ENCODE measurements around the gene NOSIP. TPM values are rescaled to one million over a fixed set of nuclear protein-coding genes. Genes with fewer than 3 reads are reported as not detected.

NOSIP gene
- total RNA-seq, 4 donors from 2014 or later, result 73.4 to 86.7 (median 80.9) TPM

GRCh38 chr19:49609499-49610092 is 29.2 kb upstream of the NOSIP start:
- TF ChIP-seq, protein P1, sequence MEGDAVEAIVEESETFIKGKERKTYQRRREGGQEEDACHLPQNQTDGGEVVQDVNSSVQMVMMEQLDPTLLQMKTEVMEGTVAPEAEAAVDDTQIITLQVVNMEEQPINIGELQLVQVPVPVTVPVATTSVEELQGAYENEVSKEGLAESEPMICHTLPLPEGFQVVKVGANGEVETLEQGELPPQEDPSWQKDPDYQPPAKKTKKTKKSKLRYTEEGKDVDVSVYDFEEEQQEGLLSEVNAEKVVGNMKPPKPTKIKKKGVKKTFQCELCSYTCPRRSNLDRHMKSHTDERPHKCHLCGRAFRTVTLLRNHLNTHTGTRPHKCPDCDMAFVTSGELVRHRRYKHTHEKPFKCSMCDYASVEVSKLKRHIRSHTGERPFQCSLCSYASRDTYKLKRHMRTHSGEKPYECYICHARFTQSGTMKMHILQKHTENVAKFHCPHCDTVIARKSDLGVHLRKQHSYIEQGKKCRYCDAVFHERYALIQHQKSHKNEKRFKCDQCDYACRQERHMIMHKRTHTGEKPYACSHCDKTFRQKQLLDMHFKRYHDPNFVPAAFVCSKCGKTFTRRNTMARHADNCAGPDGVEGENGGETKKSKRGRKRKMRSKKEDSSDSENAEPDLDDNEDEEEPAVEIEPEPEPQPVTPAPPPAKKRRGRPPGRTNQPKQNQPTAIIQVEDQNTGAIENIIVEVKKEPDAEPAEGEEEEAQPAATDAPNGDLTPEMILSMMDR (IDR thresholded peaks at IDR 0.05), result no peak
- no peak for TF ChIP-seq POLR2A (IDR thresholded peaks at IDR 0.05)
- Histone ChIP-seq H3K27me3 (no peaks in the 10 kb centered on the region), H3K4me1 (no peaks in the 10 kb centered on the region), H3K36me3 (peaks cover 0 to 67% (median 0%) of the 10 kb centered on the region in 3 donors), H3K9me3 (no peaks in the 10 kb centered on the region), H3K4me3 (no peak overlapping the region), H3K27ac (no peak overlapping the region)
- no peak for DNase-seq

DNA sequence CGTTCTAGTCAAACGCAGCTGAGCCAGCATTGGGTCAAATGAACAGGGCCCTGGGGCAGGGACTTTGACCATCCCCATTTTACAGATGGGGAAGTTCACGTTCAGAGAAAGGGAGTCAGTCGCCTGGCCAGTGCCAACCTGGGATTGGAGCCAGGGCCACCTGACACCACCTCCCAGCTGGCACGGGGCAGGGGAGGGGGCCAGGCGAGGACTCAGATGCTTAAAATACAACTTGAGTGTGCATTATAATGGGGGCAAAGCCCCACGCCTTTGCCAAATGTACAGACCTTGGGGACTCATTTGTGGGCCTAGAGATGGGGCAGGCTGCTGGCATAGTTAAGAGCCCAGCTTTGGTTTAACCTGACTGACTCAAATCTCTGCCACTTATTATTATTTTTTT is 25.2 kb upstream of the NOSIP start:
- no peak for TF ChIP-seq POLR2A (IDR thresholded peaks at IDR 0.05)
- TF ChIP-seq, protein P1 (IDR thresholded peaks at IDR 0.05), result no peak
- peaks cover 0 to 88% (median 0%) of the 10 kb centered on the region in 3 donors for H3K36me3 ChIP-seq
- DNase-seq, result no peak
- H3K27me3 ChIP-seq, result no peaks in the 10 kb centered on the region
- no peaks in the 10 kb centered on the region for H3K9me3 ChIP-seq
- H3K27ac ChIP-seq, result no peak overlapping the region
- H3K4me1 ChIP-seq, result no peaks in the 10 kb centered on the region
- no peak overlapping the region for H3K4me3 ChIP-seq

DNA sequence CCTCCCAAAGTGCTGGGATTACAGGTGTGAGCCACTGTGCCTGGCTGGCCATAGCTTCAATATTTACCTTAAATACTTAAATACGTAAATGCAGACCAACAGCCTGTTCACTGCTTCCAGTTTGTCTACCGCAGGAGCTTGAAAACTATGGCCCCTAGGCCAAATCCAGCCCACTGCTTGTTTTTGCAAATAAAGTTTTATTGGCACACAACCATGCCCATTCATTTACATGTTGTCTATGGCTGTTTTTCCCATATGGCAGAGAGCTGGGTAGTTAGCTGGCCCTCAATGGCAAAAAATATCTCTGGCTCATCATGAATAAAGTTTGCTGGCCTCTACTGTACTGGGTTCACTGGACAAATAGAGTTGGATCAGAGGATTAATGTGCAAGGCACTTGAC is 22.4 kb upstream of the NOSIP start:
- H3K9me3 ChIP-seq, result no peaks in the 10 kb centered on the region
- no peak overlapping the region for H3K27ac ChIP-seq
- no peaks in the 10 kb centered on the region for H3K4me1 ChIP-seq
- H3K27me3 ChIP-seq, result no peaks in the 10 kb centered on the region
- DNase-seq, result no peak
- TF ChIP-seq POLR2A (IDR thresholded peaks at IDR 0.05), result no peak
- TF ChIP-seq, protein P1 (IDR thresholded peaks at IDR 0.05), result no peak
- no peak overlapping the region for H3K4me3 ChIP-seq
- H3K36me3 ChIP-seq, result peaks cover 0 to 90% (median 0%) of the 10 kb centered on the region in 3 donors

GRCh38 chr19:49601482-49602038 is 21.2 kb upstream of the NOSIP start:
- DNase-seq, result no peak
- Histone ChIP-seq H3K4me3 (no peak overlapping the region), H3K27ac (no peak overlapping the region), H3K9me3 (no peaks in the 10 kb centered on the region), H3K4me1 (no peaks in the 10 kb centered on the region), H3K36me3 (peaks cover 0 to 98% (median 0%) of the 10 kb centered on the region in 3 donors), H3K27me3 (no peaks in the 10 kb centered on the region)
- TF ChIP-seq, protein P1 (IDR thresholded peaks at IDR 0.05), result no peak
- TF ChIP-seq POLR2A (IDR thresholded peaks at IDR 0.05), result no peak

DNA sequence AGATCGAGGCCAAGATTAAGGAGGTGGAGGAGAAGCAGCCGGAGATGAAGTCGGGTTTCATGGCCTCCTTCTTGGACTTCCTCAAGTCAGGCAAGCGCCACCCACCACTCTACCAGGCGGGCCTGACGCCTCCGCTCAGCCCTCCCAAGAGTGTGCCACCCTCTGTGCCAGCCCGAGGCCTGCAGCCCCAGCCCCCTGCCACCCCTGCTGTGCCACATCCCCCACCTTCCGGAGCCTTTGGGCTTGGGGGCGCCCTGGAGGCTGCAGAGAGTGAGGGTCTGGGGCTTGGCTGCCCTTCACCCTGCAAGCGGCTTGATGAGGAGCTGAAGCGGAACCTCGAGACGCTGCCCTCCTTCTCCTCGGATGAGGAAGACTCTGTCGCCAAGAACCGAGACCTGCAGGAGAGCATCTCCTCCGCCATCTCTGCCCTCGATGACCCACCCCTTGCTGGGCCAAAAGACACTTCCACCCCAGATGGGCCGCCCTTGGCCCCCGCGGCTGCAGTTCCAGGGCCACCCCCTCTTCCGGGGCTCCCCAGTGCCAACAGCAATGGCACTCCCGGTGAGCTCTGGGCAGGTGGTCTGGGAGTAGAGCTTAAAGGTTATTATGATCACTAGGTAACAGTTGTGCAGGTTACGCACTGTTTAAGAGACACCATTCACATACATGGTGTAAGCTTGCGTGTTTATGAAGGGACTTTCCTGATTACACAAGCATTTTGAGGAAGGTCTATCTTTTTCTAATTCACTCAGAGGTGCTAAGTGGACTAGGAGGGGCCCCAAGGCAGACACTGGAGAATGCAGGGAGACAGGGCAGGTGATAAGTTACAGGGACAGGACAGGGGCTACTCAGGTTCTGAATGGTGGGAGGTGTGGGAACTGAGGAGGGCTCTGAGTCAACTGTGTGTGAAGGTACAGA is 19.3 kb upstream of the NOSIP start:
- Histone ChIP-seq H3K4me1 (no peaks in the 10 kb centered on the region), H3K4me3 (no peak overlapping the region), H3K9me3 (no peaks in the 10 kb centered on the region), H3K27ac (no peak overlapping the region), H3K36me3 (peaks cover 0 to 99% (median 0%) of the 10 kb centered on the region in 3 donors), H3K27me3 (no peaks in the 10 kb centered on the region)
- no peak for DNase-seq
- TF ChIP-seq, protein P1 (IDR thresholded peaks at IDR 0.05), result no peak
- TF ChIP-seq POLR2A (IDR thresholded peaks at IDR 0.05), result no peak
